CD14-positive monocyte (primary cell): ENCODE measurements around the gene SELENOI. TPM values are rescaled to one million over a fixed set of nuclear protein-coding genes. Genes with fewer than 3 reads are reported as not detected.

Experiments used
- DNase-seq, 3 donors: peaks; one replicate each; pipeline ENCODE4 v3.0.0-alpha.2; 2011 to 2022
- H2AFZ ChIP-seq: 2 replicates; pipeline ENCODE4 v1.6.0; 2012; ENCODE audit warnings: mild to moderate bottlenecking, low read depth, low read length, inconsistent platforms; ENCODE audit not compliant: insufficient read depth, poor library complexity, severe bottlenecking
- H3K27ac ChIP-seq, 2 donors: 1 replicate in 1 of 2; 2 replicates in 1 of 2; pipeline ENCODE4 v1.5.1; 2012 to 2013; ENCODE audit warnings: low read length in 2 of 2, control low read depth in 1 of 2, inconsistent platforms in 1 of 2, low read depth in 1 of 2, mild to moderate bottlenecking in 1 of 2
- H3K27me3 ChIP-seq, 2 donors: one replicate each; pipeline versions ENCODE4 v1.6.0 to v1.6.1; 2011 to 2013; ENCODE audit warnings: low read length in 2 of 2; ENCODE audit not compliant: control insufficient read depth in 2 of 2, insufficient read depth in 2 of 2
- H3K36me3 ChIP-seq, 2 donors: replicated peaks in 1 of 2; 1 replicate in 1 of 2; 2 replicates in 1 of 2; pipeline versions ENCODE4 v1.5.1 to v1.6.1; 2012 to 2013; ENCODE audit warnings: low read length in 2 of 2, control low read depth in 1 of 2, inconsistent platforms in 1 of 2, mild to moderate bottlenecking in 1 of 2; ENCODE audit not compliant: insufficient read depth in 2 of 2, control insufficient read depth in 1 of 2
- H3K4me1 ChIP-seq, 2 donors: 1 replicate in 1 of 2; 2 replicates in 1 of 2; pipeline versions ENCODE4 v1.5.1 to v1.6.1; 2012 to 2013; ENCODE audit warnings: low read length in 2 of 2, control low read depth in 1 of 2, inconsistent platforms in 1 of 2, mild to moderate bottlenecking in 1 of 2, moderate library complexity in 1 of 2; ENCODE audit not compliant: insufficient read depth in 2 of 2, control insufficient read depth in 1 of 2
- H3K4me2 ChIP-seq: replicated peaks from 2 replicates; pipeline ENCODE3; 2012; ENCODE audit warnings: low read length, moderate library complexity, mild to moderate bottlenecking; ENCODE audit not compliant: poor library complexity, severe bottlenecking; ENCODE audit errors: extremely low read depth
- H3K4me3 ChIP-seq, 3 experiments: fragments of 200-600 bp in 1 of 3; sonication (generic) in 1 of 3; replicated peaks in 1 of 3; 1 replicate in 2 of 3; 2 replicates in 1 of 3; pipeline ENCODE4 v1.5.1; 2011 to 2013; ENCODE audit warnings: low read length in 3 of 3, mild to moderate bottlenecking in 3 of 3, control low read depth in 2 of 3, low read depth in 2 of 3, inconsistent platforms in 1 of 3, moderate library complexity in 1 of 3
- H3K79me2 ChIP-seq: 2 replicates; pipeline ENCODE4 v1.6.0; 2012; ENCODE audit warnings: mild to moderate bottlenecking, control low read depth, inconsistent platforms, low read length, moderate library complexity; ENCODE audit not compliant: insufficient read depth
- H3K9ac ChIP-seq: 2 replicates; pipeline ENCODE4 v1.6.0; 2017; ENCODE audit warnings: low read length, mild to moderate bottlenecking; ENCODE audit not compliant: insufficient read depth, poor library complexity, severe bottlenecking
- H3K9me3 ChIP-seq, 2 donors: replicated peaks in 1 of 2; 1 replicate in 1 of 2; 2 replicates in 1 of 2; pipeline versions ENCODE4 v1.5.1 to v1.6.1; 2012 to 2013; ENCODE audit warnings: low read length in 2 of 2, control low read depth in 1 of 2; ENCODE audit not compliant: control insufficient read depth in 1 of 2, insufficient read depth in 1 of 2
- H4K20me1 ChIP-seq: 2 replicates; pipeline ENCODE4 v1.6.0; 2012; ENCODE audit warnings: mild to moderate bottlenecking, low read length, control low read depth, moderate library complexity; ENCODE audit not compliant: insufficient read depth
- H3K27ac Mint-ChIP-seq, 7 donors: one replicate each; pipeline ENCODE4 v1.8.0; 2020; ENCODE audit warnings: mild to moderate bottlenecking in 7 of 7, mixed read lengths in 7 of 7, moderate library complexity in 6 of 7, inconsistent platforms in 2 of 7
- H3K27me3 Mint-ChIP-seq, 3 donors: one replicate each; pipeline ENCODE4 v1.8.0; 2021 to 2022; ENCODE audit warnings: low read depth in 3 of 3, mild to moderate bottlenecking in 3 of 3, mixed read lengths in 3 of 3, moderate library complexity in 3 of 3, inconsistent platforms in 1 of 3
- H3K36me3 Mint-ChIP-seq, 2 donors: one replicate each; pipeline ENCODE4 v1.8.0; 2020; ENCODE audit warnings: mixed read lengths in 2 of 2, inconsistent platforms in 1 of 2, mild to moderate bottlenecking in 1 of 2
- H3K4me1 Mint-ChIP-seq: one replicate; pipeline ENCODE4 v1.8.0; 2020; ENCODE audit warnings: mild to moderate bottlenecking, mixed read lengths
- H3K4me3 Mint-ChIP-seq, 2 donors: one replicate each; pipeline ENCODE4 v1.8.0; 2020; ENCODE audit warnings: mild to moderate bottlenecking in 2 of 2, mixed read lengths in 2 of 2, moderate library complexity in 1 of 2
- H3K9me3 Mint-ChIP-seq, 7 donors: one replicate each; pipeline ENCODE4 v1.8.0; 2020 to 2022; ENCODE audit warnings: mixed read lengths in 7 of 7, mild to moderate bottlenecking in 6 of 7, moderate library complexity in 6 of 7, inconsistent platforms in 2 of 7
- CTCF ChIP-seq: fragments of 200-600 bp; IDR thresholded peaks from one replicate; pipeline ENCODE4 v1.8.0; 2022; ENCODE audit warnings: antibody characterized with exemption, mild to moderate bottlenecking
- WGBS: methylation state at CpG from one replicate; pipeline ENCODE4 v1.1.5; 2013; ENCODE audit warnings: missing lambda C conversion rate; ENCODE audit not compliant: insufficient coverage; 5-methylcytosine and 5-hydroxymethylcytosine counted together
- intact Hi-C, 2 donors: fragments of 100-400 bp; cut with micrococcal nuclease; formaldehyde crosslinking; loops; one replicate each; pipeline versions ENCODE4 v1.15.0 to v1.15.1; 2023
- polyA plus RNA-seq, 3 donors: library from polyadenylated mRNA; depleted of rRNA in 1 of 3; unstranded in 2 of 3; stranded (reverse) in 1 of 3; fragments of 300-500 nt in 2 of 3; fragments of >200 nt in 1 of 3; fragmentation: Illumina TruSeq in 2 of 3; gene quantifications; 1 replicate in 2 of 3; 2 replicates in 1 of 3; pipeline ENCODE4 v1.2.3, GENCODE V29; 2012 to 2021

The SELENOI gene
- polyA plus RNA-seq, 3 donors: 2.3 to 3.2 (median 2.5) TPM

GRCh38 chr2:26316845-26317244 lies 29.1 kb upstream of the SELENOI start:
- Histone ChIP-seq H3K36me3 (no peaks in the 10 kb centered on the region), H3K9ac (no peak overlapping the region), H3K4me2 (no peak overlapping the region), H3K4me3 (no peak overlapping the region), H2AFZ (no peak overlapping the region), H4K20me1 (no peaks in the 10 kb centered on the region), H3K9me3 (no peaks in the 10 kb centered on the region), H3K79me2 (no peaks in the 10 kb centered on the region), H3K27ac (no peak overlapping the region), H3K4me1 (no peaks in the 10 kb centered on the region), H3K27me3 (no peaks in the 10 kb centered on the region)
- H3K27ac Mint-ChIP-seq: no peak overlapping the region
- H3K36me3 Mint-ChIP-seq: no peaks in the 10 kb centered on the region
- H3K4me1 Mint-ChIP-seq: peaks cover 6% of the 10 kb centered on the region
- peaks cover 0 to 1% (median 0%) of the 10 kb centered on the region in 7 donors for H3K9me3 Mint-ChIP-seq
- intact Hi-C loops: no loop called here
- DNase-seq: no peak
- TF ChIP-seq CTCF: no peak
- 76% methylated on average over 3 of the region's 6 CpGs for WGBS
- H3K4me3 Mint-ChIP-seq: no peak overlapping the region
- peaks cover 0 to 8% (median 0%) of the 10 kb centered on the region in 3 donors for H3K27me3 Mint-ChIP-seq

- Mint-ChIP-seq H3K9me3 (peaks cover 0 to 1% (median 0%) of the 10 kb centered on the region in 7 donors), H3K36me3 (no peaks in the 10 kb centered on the region), H3K27me3 (peaks cover 0 to 7% (median 0%) of the 10 kb centered on the region in 3 donors), H3K27ac (no peak overlapping the region), H3K4me3 (no peak overlapping the region), H3K4me1 (peaks cover 6% of the 10 kb centered on the region)
- Histone ChIP-seq H3K9me3 (no peaks in the 10 kb centered on the region), H4K20me1 (no peaks in the 10 kb centered on the region), H2AFZ (no peak overlapping the region), H3K4me2 (no peak overlapping the region), H3K4me1 (no peaks in the 10 kb centered on the region), H3K4me3 (no peak overlapping the region), H3K27me3 (no peaks in the 10 kb centered on the region), H3K79me2 (no peaks in the 10 kb centered on the region), H3K36me3 (no peaks in the 10 kb centered on the region), H3K9ac (no peak overlapping the region), H3K27ac (no peak overlapping the region)
- WGBS: 93% methylated on average over 4 of the region's 8 CpGs
- no peak for DNase-seq
- intact Hi-C loops: no loop called here
- TF ChIP-seq CTCF: no peak
Observed at GRCh38 chr2:26317377-26318105, 28.4 kb upstream of the SELENOI start.
